NK-92 (cell line): Measurements from ENCODE around the gene TMIE.

ENCODE experiments used
- DNase-seq: peaks from one replicate; lab custom pipeline; 2025; ENCODE audit not compliant: unreplicated experiment; lab: John Stamatoyannopoulos, UW

Gene TMIE

DNA sequence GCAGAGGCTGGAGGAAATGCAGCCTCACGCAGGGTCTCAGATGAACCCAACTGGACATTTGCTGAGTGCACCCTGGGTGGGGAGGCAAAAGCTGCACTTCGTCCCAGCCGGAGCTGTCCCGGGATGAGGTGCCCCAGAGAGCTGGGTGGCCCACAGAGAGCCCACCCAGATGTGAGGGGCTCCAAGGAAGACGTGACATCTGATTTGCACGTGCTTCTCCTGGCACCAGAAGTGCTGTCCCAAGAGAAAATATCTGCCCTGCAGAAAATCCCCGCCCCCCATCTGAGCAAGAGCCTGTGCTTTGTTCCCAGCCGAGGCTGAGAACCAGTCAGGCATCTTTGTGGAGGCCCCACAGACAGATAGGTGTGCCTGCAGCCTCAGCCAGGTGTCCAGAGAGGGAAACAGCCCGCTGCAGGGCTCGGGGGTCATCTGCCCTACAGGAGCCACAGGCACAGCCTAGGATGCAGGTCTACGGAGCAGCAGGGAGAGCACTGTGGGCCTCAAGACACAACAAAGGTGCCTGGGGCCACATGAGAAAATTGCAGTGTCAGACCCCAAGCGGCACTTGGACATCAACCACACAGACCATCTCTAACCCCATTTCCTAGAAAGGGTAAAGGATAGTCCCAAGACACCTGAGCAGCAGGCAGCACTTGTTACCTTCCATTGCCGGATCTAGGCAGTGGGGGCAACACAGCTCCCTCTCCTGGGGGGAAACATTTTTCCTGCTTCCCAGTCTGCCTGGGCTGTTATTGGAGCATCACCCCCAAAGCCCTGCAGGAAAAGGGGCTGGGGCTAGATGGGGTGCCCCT, 5.8 kb downstream of the TMIE start:
- DNase-seq: no peak

DNA sequence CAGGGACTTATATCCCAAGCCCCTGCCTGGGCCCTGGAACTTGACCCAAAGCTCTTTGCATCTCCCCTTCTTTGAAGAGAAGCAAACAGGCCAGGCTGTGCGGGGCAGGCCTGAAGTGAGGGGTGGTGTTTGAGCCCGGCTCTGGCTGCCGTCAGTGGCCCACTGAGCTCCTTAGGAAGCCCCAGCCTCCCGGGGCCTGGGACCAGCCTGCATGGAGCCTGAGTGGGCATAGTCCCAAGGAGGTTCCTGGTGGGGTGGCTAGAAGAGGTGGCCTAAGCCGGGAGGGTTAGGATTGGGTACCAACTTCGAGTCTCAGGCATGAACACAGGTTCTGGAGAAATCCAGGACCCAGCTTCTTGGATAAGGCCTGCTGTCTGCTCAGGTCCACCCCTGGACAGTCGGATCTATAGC, 6.4 kb downstream of the TMIE start:
- DNase-seq: no peak

DNA sequence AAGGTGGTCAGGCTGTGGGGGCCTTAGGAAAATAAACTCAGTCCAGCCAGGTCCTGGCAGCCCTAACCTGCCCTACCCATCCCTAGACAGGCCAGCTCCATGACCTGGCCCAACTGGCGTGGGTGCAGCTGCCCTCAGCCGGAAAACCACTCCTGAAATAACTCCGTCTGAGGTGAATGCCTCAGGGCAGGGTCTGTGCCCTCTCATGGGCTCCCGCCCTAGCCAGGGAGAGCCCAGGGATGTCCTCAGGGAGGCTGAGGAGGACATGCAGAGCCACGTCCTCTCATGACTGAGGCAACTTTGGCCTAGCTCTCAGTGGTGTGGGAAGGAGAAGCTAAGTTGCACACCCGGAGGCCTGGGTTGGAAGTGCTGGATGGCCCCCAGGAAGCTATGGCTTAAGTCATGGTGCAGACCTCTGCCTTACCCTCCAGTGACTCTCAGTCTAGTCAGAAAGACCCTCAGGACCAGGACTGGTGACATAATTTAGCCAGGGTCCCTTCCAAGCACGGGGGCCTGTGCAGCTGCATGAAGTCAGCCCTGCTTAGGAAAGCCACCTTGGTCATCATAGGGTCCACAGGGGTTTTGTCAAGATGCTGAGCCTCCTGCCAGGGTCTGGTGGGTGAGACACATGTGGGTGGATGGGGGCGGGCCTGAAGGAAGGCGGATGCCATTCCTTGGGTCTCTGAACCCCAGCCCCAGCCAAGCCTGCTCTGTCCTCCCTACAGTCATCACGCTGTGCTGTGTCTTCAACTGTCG, 7.4 kb downstream of the TMIE start:
- DNase-seq: no peak

DNA sequence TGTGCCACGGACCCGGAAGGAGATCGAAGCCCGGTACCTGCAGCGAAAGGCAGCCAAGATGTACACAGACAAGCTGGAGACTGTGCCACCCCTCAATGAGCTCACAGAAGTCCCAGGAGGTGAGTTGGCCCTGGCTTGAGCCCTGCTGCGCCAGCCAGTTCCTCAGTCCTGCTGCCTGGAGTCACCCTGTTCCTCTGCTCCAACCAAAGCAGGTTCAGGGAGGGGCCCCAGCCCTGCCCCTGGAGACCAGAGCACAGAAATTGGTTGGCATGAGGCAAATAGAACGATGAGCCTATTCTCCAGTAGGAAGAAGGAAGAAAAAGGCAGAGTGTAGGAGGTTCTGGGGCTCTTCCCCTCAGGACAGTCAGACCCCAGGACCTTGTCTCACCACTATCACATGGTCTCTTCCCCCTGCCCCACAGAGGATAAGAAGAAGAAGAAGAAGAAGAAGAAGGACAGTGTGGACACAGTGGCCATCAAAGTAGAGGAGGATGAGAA, 8.0 kb downstream of the TMIE start:
- DNase-seq: no peak

DNA sequence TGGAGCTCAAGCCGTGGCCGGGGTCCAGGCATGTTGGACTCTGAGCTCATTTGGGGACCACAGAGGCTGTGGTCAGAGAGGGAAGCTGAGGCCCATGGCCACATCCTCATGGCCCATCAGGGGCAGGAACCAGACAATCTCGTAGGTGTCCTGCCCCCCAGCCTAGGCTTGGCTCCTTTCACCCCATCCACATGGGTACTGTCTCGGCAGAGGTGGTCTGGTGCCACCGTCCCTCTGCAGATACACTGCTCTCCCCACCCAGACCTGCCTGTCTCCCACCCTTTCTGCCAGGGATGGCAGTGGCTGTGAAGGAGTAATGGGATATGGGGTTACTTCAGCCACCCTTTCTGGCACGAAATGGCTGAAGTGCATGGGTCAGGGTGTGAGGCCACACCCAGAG, 8.5 kb downstream of the TMIE start:
- DNase-seq: no peak

DNA sequence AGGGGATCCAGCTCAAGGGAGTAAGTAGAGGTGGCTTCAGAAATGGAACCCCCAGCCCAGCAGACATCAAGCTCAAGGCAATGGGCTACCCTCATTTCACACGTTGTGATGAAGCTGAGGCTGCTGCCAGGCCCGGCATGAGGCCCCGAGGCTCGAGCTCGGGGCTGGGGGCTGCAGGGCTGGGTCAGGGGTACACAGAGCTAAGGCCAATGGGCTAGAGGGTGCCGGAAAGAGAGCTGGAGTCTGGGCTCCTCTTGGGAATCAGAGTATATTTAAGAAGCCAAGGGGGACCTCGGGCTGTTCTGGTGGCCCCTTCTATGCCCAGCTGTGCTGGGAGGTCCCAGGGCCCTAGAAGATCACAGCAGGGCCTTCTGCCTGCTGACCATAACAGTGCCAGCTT, 9.0 kb downstream of the TMIE start:
- no peak for DNase-seq

DNA sequence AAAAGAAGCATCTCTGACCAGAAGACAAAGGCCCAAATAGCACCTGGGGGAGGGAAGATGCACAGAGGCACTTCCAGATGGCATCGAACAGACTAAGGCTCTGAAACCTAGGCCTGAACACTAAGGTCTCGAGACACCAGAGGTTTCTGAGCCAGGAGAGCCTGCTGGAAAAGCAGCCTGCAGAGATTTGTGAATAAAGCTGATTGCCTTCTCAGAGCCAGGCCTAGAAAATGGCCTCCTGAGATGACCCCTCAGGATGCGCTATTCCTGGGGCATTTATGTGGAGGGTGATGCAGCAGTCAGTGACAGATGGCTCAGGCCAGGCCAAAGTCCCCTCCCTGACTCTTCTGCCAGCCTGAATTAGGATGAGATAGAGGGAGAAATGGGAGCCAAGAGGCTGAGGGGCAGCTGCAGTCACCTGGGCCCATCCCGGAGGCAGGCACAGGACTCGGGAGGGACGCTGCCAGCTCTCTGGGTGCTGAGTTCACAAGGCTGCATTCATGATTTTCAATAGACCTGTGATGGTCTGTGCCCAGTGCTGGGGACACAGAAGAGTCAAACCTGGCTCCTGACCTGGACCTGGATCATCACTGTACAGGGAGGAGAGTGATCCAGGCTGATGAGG, 9.6 kb downstream of the TMIE start:
- no peak for DNase-seq

DNA sequence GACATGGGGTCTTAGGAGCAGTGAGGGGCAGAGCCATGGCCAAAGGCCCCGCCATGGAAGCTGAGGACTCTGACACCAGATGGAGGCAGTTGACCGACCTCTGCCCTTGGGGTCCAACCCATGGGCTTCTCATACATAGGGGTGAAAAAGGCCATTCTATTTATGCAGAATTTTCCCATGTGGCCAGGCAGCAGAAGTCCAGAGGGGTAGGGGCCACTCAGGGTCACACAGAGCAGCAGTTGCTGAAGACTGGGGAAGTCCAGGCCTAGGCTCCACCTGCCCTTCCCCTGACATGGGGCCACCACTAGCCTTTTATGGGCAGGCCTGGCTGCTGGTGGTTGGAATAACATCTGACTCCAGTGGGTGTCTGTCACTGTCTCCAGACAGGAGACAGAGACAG, 10.1 kb downstream of the TMIE start:
- DNase-seq: no peak

DNA sequence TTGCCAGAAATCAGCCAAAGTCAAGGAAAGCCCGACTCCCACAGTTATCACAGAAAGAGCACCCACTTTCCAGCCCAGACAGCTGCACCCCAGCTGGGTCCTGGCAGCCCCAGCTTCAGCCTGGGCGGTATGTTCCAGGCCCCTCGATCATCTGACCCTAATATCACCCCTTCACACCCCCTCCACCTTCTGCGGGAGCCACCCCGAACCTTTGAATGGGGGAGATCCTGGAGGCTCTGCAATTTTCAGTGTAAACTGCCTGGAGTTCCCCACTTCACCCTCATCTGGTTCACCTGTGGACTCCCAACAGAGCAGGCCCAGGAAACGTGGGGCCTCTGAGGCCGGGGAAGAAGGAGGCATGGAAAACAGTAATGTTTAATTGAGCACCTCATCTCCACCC, 10.6 kb downstream of the TMIE start:
- DNase-seq: no peak

DNA sequence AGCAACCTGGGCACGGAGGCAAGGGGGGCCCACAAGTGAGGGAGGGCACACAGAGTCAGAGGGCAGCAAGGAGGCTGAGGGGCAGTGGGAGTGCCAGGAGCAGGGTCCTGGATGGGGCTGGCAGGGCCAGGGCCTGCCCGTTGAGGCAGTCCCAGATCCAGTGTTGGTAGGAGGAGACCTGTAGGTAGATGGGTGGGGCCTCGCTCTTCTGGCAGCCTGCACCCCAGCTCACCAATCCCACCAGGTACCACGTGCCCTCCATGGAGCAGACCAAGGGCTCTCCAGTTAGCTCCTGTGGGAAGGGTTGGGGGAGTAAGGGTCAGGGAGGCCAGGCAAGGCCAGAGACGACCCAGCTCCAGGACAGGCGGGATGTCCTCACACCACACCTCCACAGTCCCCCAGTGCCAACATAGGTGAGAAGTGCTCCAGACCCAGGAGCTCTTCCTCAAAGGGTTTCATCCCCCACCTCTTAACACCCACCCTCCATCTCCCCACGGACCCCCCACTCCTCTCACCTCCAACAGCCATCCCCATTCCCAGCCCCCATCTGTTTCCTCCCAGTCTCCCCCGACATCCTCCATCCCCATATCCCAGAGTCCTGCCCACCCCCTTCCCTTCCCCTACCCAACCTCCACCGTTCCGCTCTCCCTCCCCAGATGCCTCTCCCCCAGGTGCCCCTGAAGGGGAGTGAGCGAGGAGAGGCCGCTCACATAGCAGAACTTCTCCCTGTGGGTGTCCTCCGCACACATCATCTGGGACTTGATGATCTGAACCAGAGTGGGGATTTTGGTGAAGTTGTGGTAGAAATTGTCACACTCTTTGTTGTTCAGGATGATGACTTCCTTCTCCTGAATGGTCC, 11.2 kb downstream of the TMIE start:
- DNase-seq: no peak

DNA sequence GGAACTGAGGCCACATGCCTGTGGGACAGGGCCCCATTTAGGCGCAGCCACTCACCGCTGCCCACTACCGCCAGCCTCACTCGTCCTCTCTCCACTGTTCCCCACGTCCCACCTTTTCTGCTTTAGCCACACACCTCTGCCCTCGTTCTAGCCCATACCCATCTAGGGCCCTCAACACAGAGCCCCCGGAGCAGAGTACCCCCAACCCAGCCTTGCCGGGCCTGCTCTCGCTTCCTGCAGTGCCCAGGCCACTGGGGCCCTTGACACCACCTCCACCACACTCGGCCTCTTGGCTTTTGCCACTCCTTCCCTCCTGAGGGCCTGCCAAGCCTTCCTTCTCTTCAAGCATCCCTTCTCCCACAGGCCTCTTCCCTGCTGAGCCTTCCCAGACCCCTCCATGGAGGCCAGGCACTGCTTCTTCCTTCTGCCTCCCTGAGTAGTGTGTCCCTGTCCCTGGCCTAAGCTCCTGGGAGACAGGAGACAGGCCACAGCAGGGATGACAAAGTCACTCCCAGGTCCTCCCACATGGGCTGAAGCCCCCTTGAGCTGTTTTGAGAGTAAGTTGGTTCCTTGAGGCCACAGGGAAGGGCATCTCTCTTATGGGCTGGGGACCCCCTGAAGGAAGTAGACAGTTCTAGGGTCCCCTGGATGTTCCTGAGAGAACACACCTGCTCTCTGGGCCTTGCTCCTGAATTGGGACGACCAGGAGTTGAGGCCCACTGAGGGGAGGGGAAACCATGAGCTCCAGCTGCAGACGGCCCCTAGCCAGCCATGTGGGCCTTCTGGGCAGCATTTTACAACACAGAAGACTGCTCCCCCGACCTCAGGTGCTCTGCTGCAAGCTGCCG, 12.1 kb downstream of the TMIE start:
- DNase-seq: no peak

DNA sequence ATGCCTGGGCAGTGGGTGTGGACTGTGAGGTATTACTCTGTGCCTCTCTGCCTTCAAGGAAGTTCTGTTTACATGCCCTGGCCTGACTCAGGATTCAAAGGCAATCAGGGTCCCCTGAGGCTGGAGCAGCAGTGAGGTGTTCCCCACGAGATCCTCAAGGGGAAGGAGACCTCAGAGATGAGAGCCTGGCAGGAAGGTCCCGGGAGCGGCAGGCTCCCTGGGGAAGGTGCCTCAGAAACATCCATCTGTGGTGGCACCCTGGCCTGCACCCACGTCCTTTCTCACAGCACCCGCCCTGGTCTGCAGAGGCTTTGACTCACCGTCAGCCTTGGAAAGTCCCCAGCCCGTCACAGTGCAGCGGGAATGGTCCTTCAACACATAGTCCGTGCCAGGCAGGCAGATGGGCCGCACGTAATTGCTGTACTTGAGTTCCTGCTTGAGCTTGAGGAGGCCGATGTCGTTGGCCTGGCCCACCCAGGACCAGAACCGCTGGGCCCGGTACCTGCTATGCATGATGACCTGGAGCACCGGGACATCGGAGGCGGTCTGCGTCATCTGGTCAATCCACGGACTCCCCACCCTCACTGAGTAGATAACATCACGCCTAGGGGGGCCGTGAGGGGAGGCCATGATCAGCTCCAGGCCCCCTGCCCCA, 12.8 kb downstream of the TMIE start:
- DNase-seq: no peak

DNA sequence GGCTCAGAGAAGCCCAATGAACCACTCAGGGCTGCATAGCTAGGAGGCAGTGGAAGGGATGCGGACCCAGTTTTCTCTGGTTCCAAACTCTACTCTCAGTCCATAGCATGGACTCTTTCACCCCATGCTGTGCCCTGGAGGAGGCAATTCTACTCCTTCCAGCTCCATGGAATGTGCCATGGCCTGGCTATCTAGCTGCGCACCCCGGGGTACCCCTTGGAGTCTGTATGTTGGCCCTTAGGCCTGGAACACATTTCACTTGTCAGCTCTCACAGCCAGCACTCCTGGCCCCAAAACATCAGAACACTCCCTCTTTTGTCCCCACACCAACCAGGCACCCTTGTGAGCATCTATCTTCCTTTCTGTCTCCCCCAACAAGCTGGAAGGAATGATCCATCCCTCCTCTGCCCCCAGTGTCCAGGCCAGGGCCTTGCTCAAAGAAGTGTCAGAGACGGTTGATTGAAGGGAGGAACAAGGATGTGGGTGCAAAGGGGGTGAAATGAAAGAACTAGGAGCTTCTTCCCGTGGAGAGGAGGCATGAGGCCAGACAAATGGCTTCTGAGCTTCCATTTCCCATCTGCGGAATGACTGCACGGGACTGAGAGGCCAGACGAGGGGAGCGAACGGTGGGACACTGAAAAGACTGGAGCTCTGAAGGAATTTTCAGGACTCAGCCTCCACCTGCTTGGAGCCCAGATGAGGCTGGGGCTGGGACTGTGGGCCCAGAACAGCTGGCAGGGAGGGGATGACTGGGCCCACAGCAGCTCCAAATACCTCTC, 13.7 kb downstream of the TMIE start:
- no peak for DNase-seq

DNA sequence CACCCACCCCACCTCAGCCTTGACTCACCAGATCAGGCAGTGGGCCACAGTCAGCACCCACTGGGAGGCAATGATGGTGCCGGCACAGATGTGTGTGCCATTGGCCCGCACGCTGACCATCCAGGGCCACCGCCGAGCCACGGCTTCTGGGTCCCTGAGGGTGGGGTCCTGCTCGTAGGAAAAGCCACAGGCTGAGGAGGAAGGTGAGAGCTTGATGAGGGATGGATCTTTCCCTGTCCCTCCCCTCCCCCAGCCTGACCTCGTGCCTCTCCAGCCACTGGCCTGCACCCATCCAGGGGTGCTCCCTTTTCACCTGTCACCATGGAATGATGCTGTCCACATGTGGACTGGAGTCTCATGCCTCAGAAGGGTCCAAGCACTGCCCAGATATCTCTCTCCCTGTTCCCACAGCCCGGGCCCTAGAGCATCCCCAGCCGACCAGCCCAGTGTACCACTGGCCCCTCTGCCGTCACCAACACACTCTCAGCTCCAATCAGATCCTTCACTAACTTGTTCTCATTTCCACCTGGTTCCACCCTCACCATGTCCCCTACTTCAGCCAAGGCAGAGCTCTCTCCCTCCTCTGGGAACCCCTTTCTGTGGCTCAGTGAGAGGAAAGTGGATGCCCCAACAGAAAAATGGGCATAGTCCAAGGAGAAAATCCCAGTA, 14.4 kb downstream of the TMIE start:
- DNase-seq: no peak

DNA sequence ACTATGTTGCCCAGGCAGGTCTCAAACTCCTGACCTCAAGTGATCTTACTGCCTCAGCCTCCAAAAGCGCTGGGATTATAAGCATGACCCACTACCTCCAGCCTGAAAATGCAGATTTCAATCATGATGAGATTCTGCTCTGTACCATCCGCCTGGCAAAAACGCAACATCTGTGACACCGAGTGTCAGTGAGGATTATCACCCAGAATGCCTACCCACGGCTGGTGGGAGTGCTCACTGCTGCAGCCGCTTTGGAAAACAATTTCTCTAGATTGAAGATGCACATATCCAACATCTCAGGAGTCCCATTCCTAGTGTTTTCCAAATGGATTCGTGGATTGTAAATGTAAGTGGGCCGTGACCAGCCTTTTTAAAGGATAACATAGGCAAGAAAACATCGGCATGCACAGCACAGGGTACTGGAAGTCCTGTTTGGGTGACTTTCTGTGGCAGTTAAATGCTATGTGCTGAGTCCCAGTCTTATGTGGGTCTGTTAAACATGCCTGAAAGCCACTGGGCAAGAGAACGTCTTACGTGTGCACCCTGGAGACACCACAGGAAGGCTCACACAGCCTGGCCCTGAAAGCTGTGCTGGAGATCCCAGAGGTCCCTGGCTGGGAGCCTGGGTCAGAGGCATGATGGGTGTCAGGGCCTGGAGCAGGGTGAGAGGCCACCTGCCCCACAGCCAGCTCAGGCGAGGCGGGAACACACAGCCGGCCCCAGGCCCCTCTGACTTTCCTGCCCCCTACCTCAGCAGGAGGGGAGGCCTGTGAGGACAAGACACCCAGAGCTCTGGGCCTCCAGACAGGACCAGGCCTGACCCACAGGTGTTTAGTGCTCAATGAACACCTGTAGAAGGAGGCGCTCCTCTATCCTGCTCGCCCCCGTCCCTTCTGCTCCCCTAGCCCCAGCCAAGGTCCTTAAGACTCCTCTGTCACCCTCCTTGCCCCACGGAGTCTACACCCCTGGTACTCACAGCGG, 15.6 kb downstream of the TMIE start:
- DNase-seq: no peak

DNA sequence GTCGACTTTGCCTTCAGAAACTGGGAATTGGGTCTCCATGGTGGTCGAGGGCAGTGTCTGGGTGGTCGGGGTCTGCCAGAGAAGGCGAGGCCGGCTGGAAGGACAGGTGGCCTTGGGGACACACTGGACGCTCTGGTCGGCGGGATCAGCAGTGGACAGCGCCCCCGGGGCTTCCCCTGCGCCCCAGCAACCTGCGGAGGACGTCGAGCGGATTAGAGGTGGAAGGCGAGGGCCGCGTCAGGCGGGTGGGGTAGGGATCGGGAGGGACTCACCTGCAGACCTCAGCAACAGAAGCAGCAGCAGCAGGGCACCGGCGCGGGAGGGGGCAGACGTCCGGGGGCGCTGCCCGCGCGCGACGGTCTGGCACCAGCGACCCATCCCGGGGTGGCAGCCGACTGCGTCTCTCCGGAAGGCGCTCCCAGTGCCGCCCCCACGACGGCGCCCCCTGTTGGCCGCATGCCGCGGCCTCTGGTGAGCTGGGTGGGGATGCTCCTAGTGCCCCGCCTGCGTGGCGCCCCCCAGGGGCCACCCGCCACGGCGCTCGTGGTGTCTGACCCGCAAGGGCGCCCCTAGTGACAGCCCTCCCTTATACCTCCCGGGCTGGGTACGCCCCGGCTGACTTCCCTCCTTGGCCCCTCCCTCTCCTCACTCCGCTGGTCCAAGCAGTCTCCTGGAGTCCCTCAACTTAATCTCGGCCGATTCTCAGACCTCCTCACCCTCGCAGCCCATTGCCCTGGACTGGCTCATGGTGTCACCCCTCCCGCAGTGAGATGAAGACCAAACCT, 16.4 kb downstream of the TMIE start, which contains the start of gene PRSS50:
PRSS50 (minus strand) TSS at position 423 of the 785 bp plus-strand sequence; CDS start at position 378, 45 bp downstream.
- no peak for DNase-seq
